CD4-positive, alpha-beta T cell (primary cell): Measurements from ENCODE around the gene PITPNM3. TPM values are rescaled to one million over a fixed set of nuclear protein-coding genes. Genes with fewer than 3 reads are reported as not detected.

Experiments
- ATAC-seq: fragments of 200-7000 bp; cut with Tn5 transposase; one replicate; pipeline ENCODE4 v1.10.0; 2022; ENCODE audit warnings: mild to moderate bottlenecking; ENCODE audit not compliant: poor library complexity
- CTCF ChIA-PET: fragments of 350-600 bp; sonication (Branson Sonifier 250); formaldehyde crosslinking; loops from one replicate; lab custom pipeline; 2021; ENCODE audit warnings: antibody characterized with exemption, inconsistent platforms; lab: Charles Lee
- POLR2A ChIA-PET: fragments of 350-600 bp; sonication (Branson Sonifier 250); formaldehyde crosslinking; loops from one replicate; lab custom pipeline; 2021; ENCODE audit warnings: antibody characterized with exemption, inconsistent platforms; lab: Charles Lee
- DNase-seq, 14 experiments: peaks; one replicate each; pipeline ENCODE4 v3.0.0-alpha.2; 2013 to 2020; ENCODE audit warnings: mixed read lengths in 2 of 14
- H3K27ac ChIP-seq, 2 donors: one replicate each; pipeline versions ENCODE4 v1.5.1 to v1.7.0; 2013; ENCODE audit warnings: low read length in 2 of 2, low read depth in 1 of 2, mild to moderate bottlenecking in 1 of 2
- H3K27me3 ChIP-seq, 2 experiments: 1 replicate in 1 of 2; 2 replicates in 1 of 2; pipeline versions ENCODE4 v1.6.1 to v1.7.0; 2013; ENCODE audit warnings: low read length in 2 of 2, control low read depth in 1 of 2, mild to moderate bottlenecking in 1 of 2, moderate library complexity in 1 of 2; ENCODE audit not compliant: insufficient read depth in 2 of 2, control insufficient read depth in 1 of 2
- H3K36me3 ChIP-seq: one replicate; pipeline ENCODE4 v1.6.1; 2013; ENCODE audit warnings: low read length, control low read depth; ENCODE audit not compliant: insufficient read depth
- H3K4me1 ChIP-seq: one replicate; pipeline ENCODE4 v1.6.1; 2013; ENCODE audit warnings: low read length, control low read depth; ENCODE audit not compliant: insufficient read depth
- H3K4me3 ChIP-seq: one replicate; pipeline ENCODE4 v1.5.1; 2013; ENCODE audit warnings: mild to moderate bottlenecking, low read length, moderate library complexity
- H3K9me3 ChIP-seq, 2 experiments: 1 replicate in 1 of 2; 2 replicates in 1 of 2; pipeline versions ENCODE4 v1.6.1 to v1.7.0; 2013; ENCODE audit warnings: low read length in 2 of 2, mild to moderate bottlenecking in 2 of 2, control low read depth in 1 of 2, moderate library complexity in 1 of 2; ENCODE audit not compliant: control insufficient read depth in 1 of 2, insufficient read depth in 1 of 2
- H3K27ac Mint-ChIP-seq: one replicate; pipeline ENCODE4 v1.8.0; 2020; ENCODE audit warnings: mixed read lengths
- H3K27me3 Mint-ChIP-seq: one replicate; pipeline ENCODE4 v1.8.0; 2021; ENCODE audit warnings: mixed read lengths
- H3K36me3 Mint-ChIP-seq: one replicate; pipeline ENCODE4 v1.8.0; 2021; ENCODE audit warnings: low read depth, mixed read lengths
- H3K4me1 Mint-ChIP-seq: one replicate; pipeline ENCODE4 v1.8.0; 2021; ENCODE audit warnings: low read depth, mixed read lengths
- H3K4me3 Mint-ChIP-seq: one replicate; pipeline ENCODE4 v1.8.0; 2020; ENCODE audit warnings: mild to moderate bottlenecking, mixed read lengths
- H3K9me3 Mint-ChIP-seq: one replicate; pipeline ENCODE4 v1.8.0; 2020; ENCODE audit warnings: mixed read lengths
- CTCF ChIP-seq: fragments of 200-600 bp; IDR thresholded peaks from one replicate; pipeline ENCODE4 v1.8.0; 2022; ENCODE audit warnings: antibody characterized with exemption, mild to moderate bottlenecking
- intact Hi-C, 2 experiments: fragments of 100-400 bp; cut with DNase I in 1 of 2; cut with micrococcal nuclease in 1 of 2; formaldehyde crosslinking; loops; one replicate each; pipeline versions ENCODE4 v1.15.1 to v1.9.0; 2023 to 2025; cut with DNase I, micrococcal nuclease
- total RNA-seq, 174 experiments: library from RNA in 2 of 174; stranded (reverse) in 2 of 174; gene quantifications; one replicate each; pipeline ENCODE4 v1.2.3 and lab custom pipeline; 2021 to 2026

PITPNM3 gene
- total RNA-seq, 2 experiments from 2014 or later = 0.34 to 0.41 TPM

GRCh38 chr17:6437466-6437865, 118.9 kb downstream of the PITPNM3 start:
- CTCF ChIA-PET = interaction anchor here (1.4 to 1.8 kb wide), 2 partner anchors 15 to 849 kb away, joined by 4 to 12 read pairs; no protein-coding TSS in a partner anchor
- Histone ChIP-seq H3K9me3 (no peaks in the 10 kb centered on the region), H3K27me3 (peaks cover 5 to 11% of the 10 kb centered on the region in 2 experiments), H3K4me3 (no peak overlapping the region), H3K36me3 (no peaks in the 10 kb centered on the region), H3K27ac (no peak overlapping the region), H3K4me1 (peaks cover 3% of the 10 kb centered on the region)
- H3K36me3 Mint-ChIP-seq = no peaks in the 10 kb centered on the region
- intact Hi-C loops = loop anchor here (5.0 to 10.0 kb wide), 2 partner anchors 733 to 1020 kb away; partner anchors contain the start of gene NUP88 (in 1 of the 2)
- peaks cover 37% of the 10 kb centered on the region for H3K27me3 Mint-ChIP-seq
- no peaks in the 10 kb centered on the region for H3K9me3 Mint-ChIP-seq
- H3K27ac Mint-ChIP-seq = no peak overlapping the region
- DNase-seq (no peak), ATAC-seq (no peak)
- POLR2A ChIA-PET = no interaction called here
- no peak for TF ChIP-seq CTCF
- peaks cover 5% of the 10 kb centered on the region for H3K4me1 Mint-ChIP-seq
- no peak overlapping the region for H3K4me3 Mint-ChIP-seq

DNA sequence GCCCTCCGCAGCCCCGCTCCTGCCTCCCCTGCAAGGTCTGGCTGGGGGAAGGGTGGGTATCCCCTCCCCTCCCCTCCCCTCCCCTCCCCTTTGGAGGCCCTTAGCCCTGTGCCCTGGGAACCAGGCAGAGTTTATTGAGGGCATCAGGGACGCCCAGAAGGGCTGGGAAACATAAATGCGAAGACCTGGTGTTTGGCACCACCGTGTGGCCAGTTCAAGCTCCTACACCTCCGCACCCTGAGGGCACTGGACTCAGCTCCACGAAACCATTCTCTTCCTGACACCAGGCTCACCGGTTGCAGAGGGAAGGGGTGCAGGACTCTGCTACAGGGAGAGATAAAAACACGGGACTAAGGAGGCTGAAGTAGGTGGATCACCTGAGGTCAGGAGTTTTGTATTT, 120.4 kb downstream of the PITPNM3 start:
- no peaks in the 10 kb centered on the region for H3K36me3 Mint-ChIP-seq
- TF ChIP-seq CTCF = peak; percentile 77

DNA sequence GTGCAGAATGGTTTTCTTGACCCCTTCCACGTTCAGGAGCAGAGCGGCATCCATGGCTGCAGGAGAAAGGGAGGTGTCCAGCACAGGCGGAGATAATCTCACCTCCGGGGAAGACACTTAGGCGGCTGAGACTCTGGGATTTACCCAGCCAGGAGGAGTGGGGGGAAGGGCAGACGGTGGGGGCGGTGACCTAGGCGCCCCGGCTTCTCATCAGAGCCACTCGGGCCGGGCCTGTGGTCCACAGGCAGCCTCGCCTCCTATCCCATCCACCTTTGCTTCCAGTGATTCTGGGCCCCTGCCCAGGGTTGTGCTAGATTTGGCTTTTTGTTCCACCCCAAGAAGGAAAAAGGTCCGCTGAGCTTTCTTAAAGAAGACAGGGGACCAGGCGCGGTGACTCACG, 121.3 kb downstream of the PITPNM3 start, which contains the start of gene AIPL1:
AIPL1 (minus strand) TSS at position 71 of the 400 bp plus-strand sequence; CDS start at position 54, 17 bp downstream.
- Mint-ChIP-seq H3K27ac (no peak within 1 kb of the TSS), H3K4me1 (peaks cover 5% of the 10 kb centered on the region), H3K27me3 (peaks cover 29% of the 10 kb centered on the region), H3K4me3 (no peak within 1 kb of the TSS), H3K9me3 (no peaks in the 10 kb centered on the region), H3K36me3 (no peaks in the 10 kb centered on the region)
- no peak within 1 kb of the TSS for H3K27ac ChIP-seq
- intact Hi-C loops = loop anchor here (5.0 to 10.0 kb wide), 2 partner anchors 730 to 1018 kb away; partner anchors contain the start of gene NUP88 (in 1 of the 2)
- H3K36me3 ChIP-seq = no peaks in the 10 kb centered on the region
- no peak for DNase-seq
- H3K27me3 ChIP-seq = peaks cover 5 to 11% of the 10 kb centered on the region in 2 experiments
- ChIA-PET CTCF (interaction anchor here (1.4 to 2.3 kb wide), 4 partner anchors 9 to 850 kb away, joined by 3 to 12 read pairs (median 7); partner anchors contain the start of genes NLRP1 and PIMREG), POLR2A (interaction anchor here (1.0 to 2.3 kb wide), 2 partner anchors 843 to 848 kb away, joined by 3 to 5 read pairs; no protein-coding TSS in a partner anchor)
- H3K9me3 ChIP-seq = peaks cover 0 to 9% of the 10 kb centered on the region in 2 experiments
- peaks cover 3% of the 10 kb centered on the region for H3K4me1 ChIP-seq
- no peak for ATAC-seq
- H3K4me3 ChIP-seq = no peak within 1 kb of the TSS
- no peak for TF ChIP-seq CTCF

More for the DNA sequence above, 120.4 kb downstream of the PITPNM3 start:
- Mint-ChIP-seq H3K4me3 (no peak overlapping the region), H3K9me3 (no peaks in the 10 kb centered on the region), H3K4me1 (peaks cover 5% of the 10 kb centered on the region), H3K27me3 (peaks cover 37% of the 10 kb centered on the region), H3K27ac (no peak overlapping the region)
- intact Hi-C loops = loop anchor here (1.0 to 10.0 kb wide), 4 partner anchors 731 to 1019 kb away; partner anchors contain the start of gene NUP88 (in 1 of the 2)
- peaks cover 3% of the 10 kb centered on the region for H3K4me1 ChIP-seq
- ATAC-seq = peak; percentile 99
- H3K27me3 ChIP-seq = peaks cover 5 to 11% of the 10 kb centered on the region in 2 experiments
- no peak overlapping the region for H3K27ac ChIP-seq
- peak; percentile 42 to 83 (median 55) for DNase-seq
- CTCF ChIA-PET = interaction anchor here (0.7 to 2.3 kb wide), 11 partner anchors 8 to 851 kb away, joined by 3 to 12 read pairs (median 6); partner anchors contain the start of genes NLRP1 and PIMREG
- POLR2A ChIA-PET = interaction anchor here (1.0 to 2.3 kb wide), 3 partner anchors 9 to 849 kb away, joined by 3 to 5 read pairs (median 4); partner anchors contain the start of gene PIMREG
- peaks cover 0 to 4% of the 10 kb centered on the region in 2 experiments for H3K9me3 ChIP-seq
- H3K4me3 ChIP-seq = no peak overlapping the region
- no peaks in the 10 kb centered on the region for H3K36me3 ChIP-seq
